WTC11 (cell line): ENCODE data around the gene HSD17B14.
"Not testable (repeated sequence)": the region's sequence is repeated elsewhere in the genome, so short reads cannot be mapped to it uniquely, and the experiment has no call there.

ENCODE experiments used
- FOXK1 ChIP-seq: sonication (generic); formaldehyde crosslinking; IDR thresholded peaks from 2 replicates; pipeline ENCODE4 v1.8.0; 2022; ENCODE audit warnings: mild to moderate bottlenecking, moderate library complexity, missing genetic modification reagents
- GABPB1 ChIP-seq: sonication (generic); formaldehyde crosslinking; IDR thresholded peaks from 2 replicates; pipeline ENCODE4 v1.8.1; 2023; ENCODE audit warnings: mild to moderate bottlenecking, missing genetic modification reagents
- SMAD3 ChIP-seq: sonication (generic); formaldehyde crosslinking; IDR thresholded peaks from 2 replicates; pipeline ENCODE4 v1.8.0; 2022; ENCODE audit warnings: missing genetic modification reagents, mild to moderate bottlenecking, borderline replicate concordance
- TCF7 ChIP-seq: sonication (generic); formaldehyde crosslinking; IDR thresholded peaks from 2 replicates; pipeline ENCODE4 v1.8.0; 2022; ENCODE audit warnings: mild to moderate bottlenecking, low read depth, missing genetic modification reagents, moderate library complexity
- ZNF121 ChIP-seq: sonication (generic); formaldehyde crosslinking; IDR thresholded peaks from 2 replicates; pipeline ENCODE4 v1.8.0; 2023; ENCODE audit warnings: missing genetic modification reagents
- ZNF416 ChIP-seq: fragments of 250-450 bp; sonication (Bioruptor Pico); IDR thresholded peaks from 2 replicates; pipeline ENCODE4 v1.9.0; 2021; ENCODE audit warnings: mild to moderate bottlenecking, inconsistent platforms
- TF ChIP-seq, protein P1 (sequence below): fragments of 200-600 bp; IDR thresholded peaks from 2 replicates; pipeline ENCODE4 v1.8.0; 2022; ENCODE audit warnings: antibody characterized with exemption
- TF ChIP-seq, protein P2 (sequence below): sonication (generic); formaldehyde crosslinking; conservative IDR thresholded peaks from 2 replicates; pipeline ENCODE4 v1.8.1; 2022; ENCODE audit warnings: mild to moderate bottlenecking, missing genetic modification reagents
- TF ChIP-seq, protein P3 (sequence below): fragments of 250-450 bp; sonication (Bioruptor Pico); IDR thresholded peaks from 2 replicates; pipeline ENCODE4 v1.9.0; 2021; ENCODE audit warnings: mild to moderate bottlenecking, borderline replicate concordance
- TF ChIP-seq, protein P4 (sequence below): sonication (generic); formaldehyde crosslinking; IDR thresholded peaks from 2 replicates; pipeline ENCODE4 v1.8.1; 2022; ENCODE audit warnings: low read depth, mild to moderate bottlenecking, moderate library complexity, missing genetic modification reagents, borderline replicate concordance
- TF ChIP-seq, protein P5 (sequence below): sonication (generic); formaldehyde crosslinking; IDR thresholded peaks from 2 replicates; pipeline ENCODE4 v1.8.0; 2022; ENCODE audit warnings: mild to moderate bottlenecking, missing genetic modification reagents

DNA sequence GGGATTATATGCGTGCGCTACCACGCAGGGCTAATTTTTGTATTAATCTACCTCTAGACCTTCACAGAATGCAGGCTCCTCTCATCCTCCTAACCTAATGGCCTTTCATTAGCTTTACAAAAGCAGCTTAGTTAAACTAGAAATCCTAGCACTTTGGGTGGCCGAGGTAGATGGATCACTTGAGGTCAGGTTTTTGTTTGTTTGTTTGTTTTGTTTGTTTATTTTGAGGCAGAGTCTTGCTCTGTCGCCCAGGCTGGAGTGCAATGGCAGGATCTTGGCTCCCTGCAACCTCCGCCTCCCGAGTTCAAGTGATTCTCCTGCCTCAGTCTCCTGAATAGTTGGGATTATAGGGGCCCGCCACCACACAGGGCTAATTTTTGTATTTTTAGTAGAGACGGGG is 43.4 kb upstream of the HSD17B14 start:
- not testable (repeated sequence) for TF ChIP-seq ZNF416 (CRISPR knock-in tag); FOXK1 (CRISPR knock-in tag); TCF7; GABPB1 (CRISPR knock-in tag); SMAD3
- TF ChIP-seq, protein P1, sequence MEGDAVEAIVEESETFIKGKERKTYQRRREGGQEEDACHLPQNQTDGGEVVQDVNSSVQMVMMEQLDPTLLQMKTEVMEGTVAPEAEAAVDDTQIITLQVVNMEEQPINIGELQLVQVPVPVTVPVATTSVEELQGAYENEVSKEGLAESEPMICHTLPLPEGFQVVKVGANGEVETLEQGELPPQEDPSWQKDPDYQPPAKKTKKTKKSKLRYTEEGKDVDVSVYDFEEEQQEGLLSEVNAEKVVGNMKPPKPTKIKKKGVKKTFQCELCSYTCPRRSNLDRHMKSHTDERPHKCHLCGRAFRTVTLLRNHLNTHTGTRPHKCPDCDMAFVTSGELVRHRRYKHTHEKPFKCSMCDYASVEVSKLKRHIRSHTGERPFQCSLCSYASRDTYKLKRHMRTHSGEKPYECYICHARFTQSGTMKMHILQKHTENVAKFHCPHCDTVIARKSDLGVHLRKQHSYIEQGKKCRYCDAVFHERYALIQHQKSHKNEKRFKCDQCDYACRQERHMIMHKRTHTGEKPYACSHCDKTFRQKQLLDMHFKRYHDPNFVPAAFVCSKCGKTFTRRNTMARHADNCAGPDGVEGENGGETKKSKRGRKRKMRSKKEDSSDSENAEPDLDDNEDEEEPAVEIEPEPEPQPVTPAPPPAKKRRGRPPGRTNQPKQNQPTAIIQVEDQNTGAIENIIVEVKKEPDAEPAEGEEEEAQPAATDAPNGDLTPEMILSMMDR: not testable (repeated sequence)
- TF ChIP-seq, protein P2, sequence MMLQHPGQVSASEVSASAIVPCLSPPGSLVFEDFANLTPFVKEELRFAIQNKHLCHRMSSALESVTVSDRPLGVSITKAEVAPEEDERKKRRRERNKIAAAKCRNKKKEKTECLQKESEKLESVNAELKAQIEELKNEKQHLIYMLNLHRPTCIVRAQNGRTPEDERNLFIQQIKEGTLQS: not testable (repeated sequence)
- TF ChIP-seq, protein P3, sequence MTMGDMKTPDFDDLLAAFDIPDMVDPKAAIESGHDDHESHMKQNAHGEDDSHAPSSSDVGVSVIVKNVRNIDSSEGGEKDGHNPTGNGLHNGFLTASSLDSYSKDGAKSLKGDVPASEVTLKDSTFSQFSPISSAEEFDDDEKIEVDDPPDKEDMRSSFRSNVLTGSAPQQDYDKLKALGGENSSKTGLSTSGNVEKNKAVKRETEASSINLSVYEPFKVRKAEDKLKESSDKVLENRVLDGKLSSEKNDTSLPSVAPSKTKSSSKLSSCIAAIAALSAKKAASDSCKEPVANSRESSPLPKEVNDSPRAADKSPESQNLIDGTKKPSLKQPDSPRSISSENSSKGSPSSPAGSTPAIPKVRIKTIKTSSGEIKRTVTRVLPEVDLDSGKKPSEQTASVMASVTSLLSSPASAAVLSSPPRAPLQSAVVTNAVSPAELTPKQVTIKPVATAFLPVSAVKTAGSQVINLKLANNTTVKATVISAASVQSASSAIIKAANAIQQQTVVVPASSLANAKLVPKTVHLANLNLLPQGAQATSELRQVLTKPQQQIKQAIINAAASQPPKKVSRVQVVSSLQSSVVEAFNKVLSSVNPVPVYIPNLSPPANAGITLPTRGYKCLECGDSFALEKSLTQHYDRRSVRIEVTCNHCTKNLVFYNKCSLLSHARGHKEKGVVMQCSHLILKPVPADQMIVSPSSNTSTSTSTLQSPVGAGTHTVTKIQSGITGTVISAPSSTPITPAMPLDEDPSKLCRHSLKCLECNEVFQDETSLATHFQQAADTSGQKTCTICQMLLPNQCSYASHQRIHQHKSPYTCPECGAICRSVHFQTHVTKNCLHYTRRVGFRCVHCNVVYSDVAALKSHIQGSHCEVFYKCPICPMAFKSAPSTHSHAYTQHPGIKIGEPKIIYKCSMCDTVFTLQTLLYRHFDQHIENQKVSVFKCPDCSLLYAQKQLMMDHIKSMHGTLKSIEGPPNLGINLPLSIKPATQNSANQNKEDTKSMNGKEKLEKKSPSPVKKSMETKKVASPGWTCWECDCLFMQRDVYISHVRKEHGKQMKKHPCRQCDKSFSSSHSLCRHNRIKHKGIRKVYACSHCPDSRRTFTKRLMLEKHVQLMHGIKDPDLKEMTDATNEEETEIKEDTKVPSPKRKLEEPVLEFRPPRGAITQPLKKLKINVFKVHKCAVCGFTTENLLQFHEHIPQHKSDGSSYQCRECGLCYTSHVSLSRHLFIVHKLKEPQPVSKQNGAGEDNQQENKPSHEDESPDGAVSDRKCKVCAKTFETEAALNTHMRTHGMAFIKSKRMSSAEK (CRISPR knock-in tag): not testable (repeated sequence)
- TF ChIP-seq, protein P4, sequence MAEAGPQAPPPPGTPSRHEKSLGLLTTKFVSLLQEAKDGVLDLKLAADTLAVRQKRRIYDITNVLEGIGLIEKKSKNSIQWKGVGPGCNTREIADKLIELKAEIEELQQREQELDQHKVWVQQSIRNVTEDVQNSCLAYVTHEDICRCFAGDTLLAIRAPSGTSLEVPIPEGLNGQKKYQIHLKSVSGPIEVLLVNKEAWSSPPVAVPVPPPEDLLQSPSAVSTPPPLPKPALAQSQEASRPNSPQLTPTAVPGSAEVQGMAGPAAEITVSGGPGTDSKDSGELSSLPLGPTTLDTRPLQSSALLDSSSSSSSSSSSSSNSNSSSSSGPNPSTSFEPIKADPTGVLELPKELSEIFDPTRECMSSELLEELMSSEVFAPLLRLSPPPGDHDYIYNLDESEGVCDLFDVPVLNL: not testable (repeated sequence)
- TF ChIP-seq ZNF121 (CRISPR knock-in tag): 0 out of 2 replicates have a peak, but pooled peaks have one; percentile 33
- TF ChIP-seq, protein P5, sequence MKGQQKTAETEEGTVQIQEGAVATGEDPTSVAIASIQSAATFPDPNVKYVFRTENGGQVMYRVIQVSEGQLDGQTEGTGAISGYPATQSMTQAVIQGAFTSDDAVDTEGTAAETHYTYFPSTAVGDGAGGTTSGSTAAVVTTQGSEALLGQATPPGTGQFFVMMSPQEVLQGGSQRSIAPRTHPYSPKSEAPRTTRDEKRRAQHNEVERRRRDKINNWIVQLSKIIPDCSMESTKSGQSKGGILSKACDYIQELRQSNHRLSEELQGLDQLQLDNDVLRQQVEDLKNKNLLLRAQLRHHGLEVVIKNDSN (CRISPR knock-in tag): not testable (repeated sequence)
